Aorta (tissue), 5 donors: Measurements from ENCODE around the gene VAMP3. TPM values are rescaled to one million over a fixed set of nuclear protein-coding genes. Genes with fewer than 3 reads are reported as not detected.
"Not testable (repeated sequence)": the region's sequence is repeated elsewhere in the genome, so short reads cannot be mapped to it uniquely, and the experiment has no call there.

Experiments used
- ATAC-seq: fragments of 200-7000 bp; cut with Tn5 transposase; one replicate; pipeline ENCODE4 v1.9.1; 2022; ENCODE audit warnings: moderate library complexity; ENCODE audit not compliant: low FRiP score
- DNase-seq, 2 donors: peaks; one replicate each; pipeline ENCODE4 v3.0.0-alpha.2; 2020
- H3K27ac ChIP-seq, 2 donors: one replicate each; pipeline ENCODE4 v1.5.1; 2013; ENCODE audit warnings: low read length in 2 of 2, mild to moderate bottlenecking in 2 of 2, moderate library complexity in 2 of 2, control low read depth in 1 of 2, inconsistent platforms in 1 of 2, low read depth in 1 of 2
- H3K27me3 ChIP-seq, 2 donors: one replicate each; pipeline ENCODE4 v1.6.1; 2013; ENCODE audit warnings: control low read depth in 1 of 2, low read length in 1 of 2, mild to moderate bottlenecking in 1 of 2, moderate library complexity in 1 of 2; ENCODE audit not compliant: insufficient read depth in 2 of 2, control insufficient read depth in 1 of 2
- H3K36me3 ChIP-seq, 2 donors: one replicate each; pipeline ENCODE4 v1.6.1; 2013; ENCODE audit warnings: control low read depth in 1 of 2, low read length in 1 of 2, mild to moderate bottlenecking in 1 of 2; ENCODE audit not compliant: insufficient read depth in 2 of 2, control insufficient read depth in 1 of 2
- H3K4me1 ChIP-seq, 2 donors: one replicate each; pipeline ENCODE4 v1.6.1; 2013; ENCODE audit warnings: low read length in 2 of 2, control low read depth in 1 of 2, mild to moderate bottlenecking in 1 of 2, moderate library complexity in 1 of 2; ENCODE audit not compliant: insufficient read depth in 2 of 2, control insufficient read depth in 1 of 2
- H3K4me3 ChIP-seq, 2 donors: one replicate each; pipeline ENCODE4 v1.5.1; 2013; ENCODE audit warnings: low read length in 2 of 2, control low read depth in 1 of 2, mild to moderate bottlenecking in 1 of 2
- H3K9me3 ChIP-seq: one replicate; pipeline ENCODE4 v1.6.1; 2013; ENCODE audit warnings: mild to moderate bottlenecking, low read length; ENCODE audit not compliant: control insufficient read depth
- WGBS, 2 donors: extraction: QIAGEN DNeasy Blood & Tissue Kit; methylation state at CpG; one replicate each; pipeline ENCODE4 v1.1.7; 2013; 5-methylcytosine and 5-hydroxymethylcytosine counted together
- intact Hi-C, 2 donors: fragments of 100-400 bp; cut with DNase I; formaldehyde crosslinking; loops; one replicate each; pipeline versions ENCODE4 v1.14.2 to v1.15.0; 2022
- polyA plus RNA-seq, 2 donors: library from polyadenylated mRNA; stranded (reverse); fragments of 200-250 nt; gene quantifications; one replicate each; pipeline ENCODE4 v1.2.3, GENCODE V29; 2013
- total RNA-seq, 2 donors: library from RNA; stranded (reverse); fragmentation: NEBNext Ultra II Directional; extraction: Animal tissue kit (Norgen Biotek cat#: 25700); gene quantifications; one replicate each; pipeline ENCODE4 v1.2.1, GENCODE V29; 2021
- donor health status: healthy with polysubstance abuse.
- donor health status: Bipolar disorder and iron deficiency.
- donor health status: DM: no; HTN: no; CAD: no.
- donor health status: DM: no; HTN: no; CAD: no.
- donor health status: DM: yes; HTN: yes; CAD: no.

VAMP3 gene
- total and polyA plus RNA-seq, 4 donors, result 95.8 to 141 (median 109) TPM

DNA sequence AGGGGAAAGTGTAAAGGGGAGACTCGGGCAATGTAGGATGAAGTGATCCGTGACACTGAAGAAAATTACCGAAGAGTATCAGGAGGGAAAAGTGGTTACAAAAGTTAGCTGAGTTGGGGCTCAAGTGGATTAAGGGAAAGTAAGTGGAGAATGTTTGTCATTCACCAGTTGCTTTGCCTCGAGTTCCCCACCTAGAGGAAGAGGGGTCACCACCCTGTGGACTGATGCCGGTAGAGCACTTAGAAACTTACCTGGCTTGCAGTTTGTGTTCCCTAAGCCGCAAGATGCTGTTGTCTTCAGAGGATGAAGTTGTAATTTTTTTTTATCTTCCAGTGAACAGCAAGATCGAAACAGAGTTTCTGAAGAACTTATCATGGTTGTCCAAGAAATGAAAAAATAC, 14.0 kb downstream of the VAMP3 start:
- no peak for ATAC-seq
- Histone ChIP-seq H3K9me3 (no peaks in the 10 kb centered on the region), H3K4me1 (no peaks in the 10 kb centered on the region), H3K27me3 (no peaks in the 10 kb centered on the region), H3K27ac (no peak overlapping the region), H3K4me3 (no peak overlapping the region), H3K36me3 (peaks cover 0 to 3% of the 10 kb centered on the region in 2 donors)
- WGBS, 2 donors, result 89% methylated on average over 7 of the region's 7 CpGs
- no peak for DNase-seq
- intact Hi-C loops, result no loop called here

- H3K4me3 ChIP-seq, result no peak overlapping the region
- H3K4me1 ChIP-seq, result no peaks in the 10 kb centered on the region
- 14 to 15% methylated on average over 5 of the region's 5 CpGs for WGBS, 2 donors
- intact Hi-C loops, result no loop called here
- ATAC-seq (no peak), DNase-seq (no peak)
- no peaks in the 10 kb centered on the region for H3K9me3 ChIP-seq
- no peaks in the 10 kb centered on the region for H3K27me3 ChIP-seq
- H3K36me3 ChIP-seq, result peaks cover 0 to 1% of the 10 kb centered on the region in 2 donors
- no peak overlapping the region for H3K27ac ChIP-seq
Measured at GRCh38 chr1:7786795-7787194, 15.7 kb downstream of the VAMP3 start.

- Histone ChIP-seq H3K4me1 (no peaks in the 10 kb centered on the region), H3K9me3 (no peaks in the 10 kb centered on the region), H3K27me3 (no peaks in the 10 kb centered on the region), H3K27ac (no peak overlapping the region), H3K4me3 (no peak overlapping the region), H3K36me3 (peaks cover 1 to 5% of the 10 kb centered on the region in 2 donors)
- intact Hi-C loops, result no loop called here
- ATAC-seq, result no peak
- no peak for DNase-seq
- 87 to 89% methylated on average over 5 of the region's 5 CpGs for WGBS, 2 donors
Measured at GRCh38 chr1:7789828-7790227, 18.7 kb downstream of the VAMP3 start.

- H3K4me3 ChIP-seq, H3K4me1 ChIP-seq, H3K9me3 ChIP-seq, DNase-seq, H3K27me3 ChIP-seq, intact Hi-C loops, ATAC-seq, H3K27ac ChIP-seq, H3K36me3 ChIP-seq: not testable (repeated sequence)
- WGBS, 2 donors, result 98 to 99% methylated on average over 3 of the region's 3 CpGs
Measured at GRCh38 chr1:7791027-7791426, 19.9 kb downstream of the VAMP3 start.

DNA sequence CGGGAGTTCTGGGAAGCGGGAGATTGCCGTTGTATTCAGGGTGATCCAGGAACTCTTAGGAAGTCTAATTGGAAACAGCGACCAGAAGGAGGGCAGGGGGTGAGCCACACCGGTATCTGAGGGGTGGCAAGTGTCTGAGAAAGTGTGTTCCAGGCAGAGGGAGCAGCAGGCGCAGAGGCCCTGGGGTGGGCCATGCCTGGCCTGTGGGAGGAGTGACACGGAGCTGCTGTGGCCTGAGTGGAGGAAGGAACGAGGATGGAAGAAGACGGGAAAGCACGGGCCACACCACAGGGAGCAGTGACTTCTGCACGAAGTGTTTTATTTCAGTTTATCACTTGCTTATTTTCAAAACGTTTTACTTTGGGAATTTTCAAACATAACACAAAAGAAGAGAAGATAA, 24.3 kb downstream of the VAMP3 start:
- ATAC-seq (no peak), DNase-seq (no peak)
- Histone ChIP-seq H3K36me3 (peaks cover 6 to 14% of the 10 kb centered on the region in 2 donors), H3K27ac (no peak overlapping the region), H3K9me3 (no peaks in the 10 kb centered on the region), H3K4me1 (no peaks in the 10 kb centered on the region), H3K4me3 (no peak overlapping the region), H3K27me3 (no peaks in the 10 kb centered on the region)
- intact Hi-C loops, result no loop called here
- 79 to 83% methylated on average over 12 of the region's 12 CpGs for WGBS, 2 donors

- no peak overlapping the region for H3K27ac ChIP-seq
Measured at GRCh38 chr1:7805460-7805859, 34.4 kb downstream of the VAMP3 start.

GRCh38 chr1:7808253-7808844, 37.3 kb downstream of the VAMP3 start:
- no peaks in the 10 kb centered on the region for H3K27me3 ChIP-seq
- no peaks in the 10 kb centered on the region for H3K9me3 ChIP-seq
- no peak for ATAC-seq
- peaks cover 7 to 12% of the 10 kb centered on the region in 2 donors for H3K36me3 ChIP-seq
- no peak overlapping the region for H3K27ac ChIP-seq
- WGBS, 2 donors, result 8 to 13% methylated on average over 1 of the region's 1 CpG
- no peaks in the 10 kb centered on the region for H3K4me1 ChIP-seq
- DNase-seq, result no peak
- H3K4me3 ChIP-seq, result no peak overlapping the region
- intact Hi-C loops, result loop anchor here (1.0 to 5.0 kb wide), 2 partner anchors 94 kb away; no protein-coding TSS in a partner anchor

More at GRCh38 chr1:7805460-7805859, 34.4 kb downstream of the VAMP3 start:
- Histone ChIP-seq H3K9me3 (no peaks in the 10 kb centered on the region), H3K36me3 (peaks cover 3 to 7% of the 10 kb centered on the region in 2 donors), H3K4me3 (no peak overlapping the region), H3K27me3 (no peaks in the 10 kb centered on the region), H3K4me1 (no peaks in the 10 kb centered on the region)
- ATAC-seq (no peak), DNase-seq (no peak)
- intact Hi-C loops, result loop anchor here in 1 of 2 donors (5.0 kb wide), 1 partner anchor 97 kb away; no protein-coding TSS in a partner anchor
- WGBS, 2 donors, result 86 to 88% methylated on average over 9 of the region's 9 CpGs

GRCh38 chr1:7809742-7810141, 38.6 kb downstream of the VAMP3 start:
- 92 to 93% methylated on average over 13 of the region's 13 CpGs for WGBS, 2 donors
- Histone ChIP-seq H3K36me3 (peaks cover 11% of the 10 kb centered on the region in 2 donors), H3K4me3 (no peak overlapping the region), H3K4me1 (no peaks in the 10 kb centered on the region), H3K27ac (no peak overlapping the region), H3K27me3 (no peaks in the 10 kb centered on the region), H3K9me3 (no peaks in the 10 kb centered on the region)
- intact Hi-C loops, result loop anchor here in 1 of 2 donors (5.0 kb wide), 1 partner anchor 93 kb away; no protein-coding TSS in a partner anchor
- ATAC-seq (no peak), DNase-seq (no peak)

- H3K9me3 ChIP-seq, result no peaks in the 10 kb centered on the region
- H3K27me3 ChIP-seq, result no peaks in the 10 kb centered on the region
- ATAC-seq (no peak), DNase-seq (no peak)
- H3K27ac ChIP-seq, result no peak overlapping the region
- no peak overlapping the region for H3K4me3 ChIP-seq
- intact Hi-C loops, result no loop called here
- no peaks in the 10 kb centered on the region for H3K4me1 ChIP-seq
- WGBS, 2 donors, result 83 to 87% methylated on average over 7 of the region's 7 CpGs
- peaks cover 11% of the 10 kb centered on the region in 2 donors for H3K36me3 ChIP-seq
Measured at GRCh38 chr1:7810395-7810794, 39.3 kb downstream of the VAMP3 start.
